Tibial nerve (tissue), 4 donors: ENCODE measurements around the gene TMEM204.

Experiments used
- CTCF ChIP-seq, 5 experiments: fragments of 200-600 bp in 3 of 5; fragments of 450-650 bp in 2 of 5; sonication (generic) in 3 of 5; IDR thresholded peaks; one replicate each; pipeline ENCODE4 v1.5.1; 2016 to 2019; ENCODE audit warnings: antibody characterized with exemption in 5 of 5, mild to moderate bottlenecking in 3 of 5, moderate library complexity in 2 of 5
- EP300 ChIP-seq, 2 donors: sonication (generic); formaldehyde crosslinking; IDR thresholded peaks; one replicate each; pipeline ENCODE4 v1.6.1; 2017; ENCODE audit warnings: antibody characterized with exemption in 2 of 2, mild to moderate bottlenecking in 1 of 2
- POLR2A ChIP-seq, 2 donors: fragments of 450-650 bp; IDR thresholded peaks; one replicate each; pipeline ENCODE4 v1.6.1; 2017; ENCODE audit warnings: antibody characterized with exemption in 2 of 2, mild to moderate bottlenecking in 2 of 2, moderate library complexity in 2 of 2

GRCh38 chr16:1601489-1601888, 68.0 kb downstream of the TMEM204 start:
- TF ChIP-seq POLR2A (IDR thresholded peaks at IDR 0.05) (no peak), CTCF (IDR thresholded peaks at IDR 0.05) (no peak), EP300 (IDR thresholded peaks at IDR 0.05) (no peak)
